ENCODE results near the gene SUSD4.

DNA sequence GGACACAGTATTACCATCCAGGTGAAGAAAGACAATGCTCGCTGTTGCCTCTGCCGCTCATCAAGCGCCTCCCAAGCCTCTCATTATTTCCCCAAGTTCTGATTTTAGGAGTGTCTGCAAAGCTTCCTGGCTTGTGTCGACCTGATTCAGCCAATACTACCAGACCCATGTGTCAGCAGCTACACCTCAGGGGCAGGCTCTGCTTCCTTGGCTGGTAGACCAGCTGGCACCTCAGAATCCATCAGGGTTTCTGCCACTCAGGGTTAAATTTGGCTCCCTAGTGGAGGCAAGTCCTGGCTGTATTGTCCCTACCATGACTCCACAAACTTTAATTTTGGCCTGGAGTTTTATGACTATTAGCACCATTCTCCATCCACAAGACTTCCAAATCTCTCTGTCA lies 35.4 kb downstream of the SUSD4 start:
- TF ChIP-seq, protein P1, sequence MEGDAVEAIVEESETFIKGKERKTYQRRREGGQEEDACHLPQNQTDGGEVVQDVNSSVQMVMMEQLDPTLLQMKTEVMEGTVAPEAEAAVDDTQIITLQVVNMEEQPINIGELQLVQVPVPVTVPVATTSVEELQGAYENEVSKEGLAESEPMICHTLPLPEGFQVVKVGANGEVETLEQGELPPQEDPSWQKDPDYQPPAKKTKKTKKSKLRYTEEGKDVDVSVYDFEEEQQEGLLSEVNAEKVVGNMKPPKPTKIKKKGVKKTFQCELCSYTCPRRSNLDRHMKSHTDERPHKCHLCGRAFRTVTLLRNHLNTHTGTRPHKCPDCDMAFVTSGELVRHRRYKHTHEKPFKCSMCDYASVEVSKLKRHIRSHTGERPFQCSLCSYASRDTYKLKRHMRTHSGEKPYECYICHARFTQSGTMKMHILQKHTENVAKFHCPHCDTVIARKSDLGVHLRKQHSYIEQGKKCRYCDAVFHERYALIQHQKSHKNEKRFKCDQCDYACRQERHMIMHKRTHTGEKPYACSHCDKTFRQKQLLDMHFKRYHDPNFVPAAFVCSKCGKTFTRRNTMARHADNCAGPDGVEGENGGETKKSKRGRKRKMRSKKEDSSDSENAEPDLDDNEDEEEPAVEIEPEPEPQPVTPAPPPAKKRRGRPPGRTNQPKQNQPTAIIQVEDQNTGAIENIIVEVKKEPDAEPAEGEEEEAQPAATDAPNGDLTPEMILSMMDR (IDR thresholded peaks at IDR 0.05; ENCODE audit: poor library complexity): no peak
- TF ChIP-seq EZH2 (IDR thresholded peaks at IDR 0.05; ENCODE audit: borderline replicate concordance): no peak

Data from hepatocyte (in vitro differentiated cells).